ENCODE data around the gene DNM3.
A peak's percentile ranks its signal among the peaks of the same experiment; 100 is the strongest.

The DNM3 gene

DNA sequence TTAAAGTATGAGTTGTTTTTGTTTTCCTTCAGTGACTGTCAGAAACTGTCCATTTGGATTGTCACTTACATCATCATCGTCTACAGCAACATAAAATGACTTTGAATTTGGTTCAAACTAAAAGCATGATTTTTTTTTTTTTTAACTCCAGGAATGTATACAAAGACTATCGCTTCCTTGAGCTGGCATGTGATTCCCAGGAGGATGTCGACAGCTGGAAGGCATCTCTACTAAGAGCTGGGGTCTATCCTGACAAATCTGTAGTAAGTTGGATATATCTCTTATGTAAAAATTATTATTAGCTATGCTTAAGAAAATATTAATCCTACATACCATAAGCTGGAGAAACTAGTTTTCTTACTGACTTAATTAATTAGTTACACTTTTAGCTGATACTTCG, 467.3 kb downstream of the DNM3 start:
- no peak for DNase-seq (ENCODE audit: low read depth, low spot score)

DNA sequence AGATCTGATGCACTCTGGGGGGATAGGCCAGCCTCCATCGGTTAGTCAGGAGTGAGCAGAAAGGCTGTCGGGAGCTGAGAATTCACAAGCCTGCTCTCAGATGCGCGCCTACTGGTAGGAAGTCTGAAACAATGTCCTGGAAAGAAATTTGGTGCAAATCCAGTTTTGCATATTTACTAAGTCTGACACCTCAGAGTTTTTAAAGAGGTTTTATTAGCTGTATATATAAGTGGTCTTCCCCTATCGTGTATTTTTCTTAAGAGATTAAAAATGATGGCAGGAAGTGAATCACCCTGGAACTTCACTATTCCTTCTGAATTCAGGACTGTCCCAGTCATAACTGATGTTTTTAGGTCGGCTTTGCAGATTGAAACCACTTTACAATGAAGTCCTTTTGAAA, 479.4 kb downstream of the DNM3 start:
- no peak for DNase-seq (ENCODE audit: low read depth, low spot score)

More for the DNA sequence above, 467.3 kb downstream of the DNM3 start:
- no peak overlapping the region for H3K4me3 ChIP-seq (ENCODE audit: low read length)

DNA sequence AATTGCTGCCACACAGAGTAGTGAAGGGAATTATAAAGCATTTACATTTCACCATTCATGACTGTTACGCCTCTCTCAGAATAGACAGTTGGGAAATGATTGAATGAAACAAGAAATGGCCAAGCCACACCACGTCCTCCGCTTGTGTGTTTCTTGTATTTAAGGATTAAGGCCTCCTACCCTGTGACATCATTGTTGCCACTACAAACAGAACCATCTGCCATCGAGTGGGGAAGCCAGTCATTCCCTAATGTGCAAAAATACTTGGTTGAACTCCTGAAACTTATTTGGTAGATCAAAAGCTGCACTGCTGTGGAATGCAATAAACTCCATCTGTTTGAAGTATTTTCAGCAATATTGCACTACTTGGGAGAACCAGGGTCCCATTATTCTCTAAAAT, 480.2 kb downstream of the DNM3 start:
- no peak overlapping the region for H3K4me3 ChIP-seq (ENCODE audit: low read length)
- no peak for DNase-seq (ENCODE audit: low read depth, low spot score)

More for the DNA sequence above, 479.4 kb downstream of the DNM3 start:
- H3K4me3 ChIP-seq (ENCODE audit: low read length): no peak overlapping the region

DNA sequence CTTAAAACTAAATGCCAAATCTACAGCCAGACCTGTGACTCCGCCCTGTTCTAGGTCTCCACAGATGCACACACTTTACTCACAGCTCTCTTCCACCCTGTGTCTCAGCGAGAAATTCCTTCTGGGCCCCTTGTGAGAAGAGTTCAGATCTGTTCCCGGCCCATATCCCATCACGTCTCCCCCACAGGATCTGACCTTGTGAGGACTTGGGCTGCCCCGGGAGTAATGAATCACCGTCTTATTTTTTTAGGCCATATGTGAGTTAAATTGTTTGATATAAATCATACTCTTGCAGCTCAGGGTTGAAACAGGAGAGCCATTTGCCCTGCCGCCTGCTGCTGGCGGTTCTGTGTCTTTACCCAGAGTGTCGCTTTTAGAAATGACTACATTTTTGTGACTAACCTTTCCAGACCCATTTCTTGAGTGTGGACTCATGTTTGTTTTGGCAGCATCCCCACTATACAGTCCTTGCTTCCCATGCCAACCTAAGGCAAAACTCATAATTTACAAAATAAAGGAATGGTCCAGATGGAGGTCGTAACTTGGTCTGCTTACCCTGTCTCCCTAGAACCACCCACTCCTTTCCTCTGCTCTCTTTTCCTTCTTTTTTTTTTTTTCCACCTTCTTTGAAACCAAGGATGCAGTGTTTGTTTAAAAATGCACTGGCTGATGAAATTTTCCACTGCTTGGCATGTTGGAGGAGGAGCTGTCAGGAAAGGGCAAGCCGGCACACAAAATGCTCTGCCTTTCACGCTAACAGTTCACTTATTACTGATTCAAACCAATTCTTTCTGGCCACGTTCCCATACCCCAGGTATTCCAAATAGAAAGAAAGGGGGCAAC, 481.1 kb downstream of the DNM3 start:
- no peak overlapping the region for H3K4me3 ChIP-seq (ENCODE audit: low read length)
- no peak for DNase-seq (ENCODE audit: low read depth, low spot score)

DNA sequence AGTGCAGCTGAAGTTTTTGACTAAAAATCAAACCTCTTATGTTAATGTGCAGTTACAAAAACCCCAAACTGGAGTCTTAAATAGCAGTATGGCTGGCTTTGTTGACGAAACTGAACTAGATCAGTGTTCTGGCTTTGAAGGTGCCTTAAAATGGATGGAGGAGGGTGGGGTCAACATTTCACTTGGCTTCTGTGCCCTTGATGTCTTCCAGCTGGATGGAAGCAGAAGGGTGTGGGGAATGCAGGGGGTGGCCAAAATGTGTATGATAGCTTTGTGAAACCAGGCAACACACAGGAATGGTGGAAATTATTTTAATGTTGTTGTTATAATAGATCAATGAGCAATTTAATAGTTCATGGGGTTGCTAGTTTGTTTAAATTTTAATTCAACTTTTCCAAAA, 482.4 kb downstream of the DNM3 start:
- no peak overlapping the region for H3K4me3 ChIP-seq (ENCODE audit: low read length)
- DNase-seq (ENCODE audit: low read depth, low spot score): no peak

DNA sequence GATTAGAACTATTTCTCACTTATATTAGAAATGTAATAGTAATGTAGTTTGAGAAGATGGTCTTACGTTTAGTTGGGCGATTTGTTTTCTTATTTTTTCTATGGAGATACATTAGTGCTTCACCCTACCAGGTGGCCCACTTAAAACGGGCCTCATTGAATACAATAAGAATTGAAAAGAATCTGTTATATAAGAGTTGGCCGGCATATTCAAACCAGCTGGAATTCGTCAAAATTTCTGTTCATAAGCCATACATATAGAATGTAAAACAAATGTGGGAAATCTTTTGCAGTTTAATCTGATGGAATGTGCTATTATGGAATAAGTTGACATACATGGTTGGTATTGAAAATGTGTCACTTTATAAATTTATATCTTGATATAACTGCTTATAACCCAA, 482.8 kb downstream of the DNM3 start:
- H3K4me3 ChIP-seq (ENCODE audit: low read length): no peak overlapping the region

DNA sequence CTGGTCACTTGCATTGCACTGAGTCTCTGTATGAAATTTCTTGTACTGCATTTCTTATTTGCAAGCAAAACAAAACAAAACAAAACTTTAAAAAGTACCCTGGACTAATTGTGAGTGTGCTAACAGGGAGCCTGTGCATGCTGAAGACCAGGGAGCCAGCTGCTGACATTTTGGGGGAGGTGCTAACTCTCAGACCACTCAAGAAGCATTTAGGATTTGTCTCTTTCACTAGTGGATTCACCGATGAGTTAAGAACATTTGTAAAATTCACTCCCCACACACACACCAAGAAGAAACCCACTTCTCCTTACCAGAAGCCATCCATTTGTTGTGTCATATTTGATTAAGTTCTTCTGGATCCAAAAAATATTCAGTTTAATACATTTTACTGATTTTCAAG, 483.5 kb downstream of the DNM3 start:
- no peak overlapping the region for H3K4me3 ChIP-seq (ENCODE audit: low read length)
- DNase-seq (ENCODE audit: low read depth, low spot score): no peak

More for the DNA sequence above, 482.8 kb downstream of the DNM3 start:
- DNase-seq (ENCODE audit: low read depth, low spot score): no peak

DNA sequence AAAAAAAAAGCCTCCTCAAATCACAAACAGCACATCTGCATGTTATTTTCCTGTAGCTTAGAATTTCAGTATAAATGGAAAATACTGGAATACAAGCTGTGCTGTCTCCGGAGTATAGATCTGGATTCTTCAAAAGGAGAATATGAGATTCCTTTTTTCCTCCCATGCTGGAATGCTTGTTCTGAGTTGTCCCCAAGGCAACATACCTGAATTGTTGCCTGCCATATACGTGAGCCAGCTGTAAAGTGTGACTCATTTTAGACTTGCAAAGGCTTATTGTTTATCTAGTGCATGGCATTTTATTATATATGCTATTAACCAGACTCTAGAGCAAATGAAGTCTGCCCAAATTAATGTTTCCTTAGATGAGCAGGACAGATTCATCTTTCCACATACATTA, 484.2 kb downstream of the DNM3 start:
- H3K4me3 ChIP-seq (ENCODE audit: low read length): no peak overlapping the region
- no peak for DNase-seq (ENCODE audit: low read depth, low spot score)

DNA sequence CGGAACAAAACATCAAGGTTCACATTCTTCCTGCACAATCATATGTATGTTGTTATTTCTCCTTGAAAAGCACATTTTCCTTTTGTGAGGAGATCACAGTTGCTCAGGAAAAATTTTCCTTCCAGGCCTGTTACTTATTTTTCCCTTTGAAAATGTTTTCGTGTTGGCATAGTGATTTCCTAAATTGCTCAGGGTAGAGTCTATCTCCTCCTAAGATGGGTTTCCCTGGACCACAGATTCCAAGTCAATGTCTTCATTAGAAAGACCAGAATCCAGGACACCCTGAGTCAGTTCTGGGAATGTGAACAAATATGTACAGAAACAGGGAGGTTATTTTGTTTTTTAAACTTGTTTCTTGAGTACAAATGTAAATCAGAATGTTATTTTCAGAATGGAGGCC, 484.8 kb downstream of the DNM3 start:
- H3K4me3 ChIP-seq (ENCODE audit: low read length): no peak overlapping the region
- DNase-seq (ENCODE audit: low read depth, low spot score): no peak

DNA sequence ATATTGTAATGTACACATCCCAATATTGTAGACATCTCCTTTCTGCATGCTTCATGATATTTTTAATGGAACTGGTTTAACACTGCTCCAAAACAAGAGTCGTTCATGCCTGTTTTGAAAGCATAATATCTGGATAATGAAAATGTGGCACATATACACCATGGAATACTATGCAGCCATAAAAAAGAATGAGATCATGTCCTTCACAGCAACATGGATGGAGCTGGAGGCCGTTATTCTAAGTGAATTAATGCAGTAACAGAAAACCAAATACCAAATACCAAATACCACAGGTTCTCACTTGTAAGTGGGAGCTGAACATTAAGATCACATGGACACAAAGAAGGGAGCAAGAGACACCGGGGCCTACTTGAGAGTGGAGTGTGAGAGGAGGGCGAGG, 487.0 kb downstream of the DNM3 start:
- no peak for DNase-seq (ENCODE audit: low read depth, low spot score)

DNA sequence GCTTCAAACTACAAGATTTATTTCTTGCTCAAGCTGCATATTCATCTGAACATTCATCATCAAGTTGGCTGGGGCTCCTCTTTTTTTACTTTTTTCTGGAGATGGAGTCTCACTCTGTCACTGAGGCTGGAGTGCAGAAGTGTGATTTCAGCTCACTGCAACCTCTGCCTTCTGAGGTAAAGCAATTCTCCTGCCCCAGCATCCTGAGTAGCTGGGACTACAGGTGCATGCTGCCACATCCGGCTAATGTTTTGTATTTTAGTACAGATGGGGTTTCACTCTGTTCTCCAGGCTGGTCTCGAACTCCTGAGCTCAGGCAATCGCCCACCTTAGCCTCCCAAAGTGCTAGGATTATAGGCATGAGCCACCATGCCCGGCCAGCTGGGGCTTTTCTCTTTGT, 490.9 kb downstream of the DNM3 start:
- no peak overlapping the region for H3K4me3 ChIP-seq (ENCODE audit: low read length)
- no peak for DNase-seq (ENCODE audit: low read depth, low spot score)

More for the DNA sequence above, 487.0 kb downstream of the DNM3 start:
- no peak overlapping the region for H3K4me3 ChIP-seq (ENCODE audit: low read length)

DNA sequence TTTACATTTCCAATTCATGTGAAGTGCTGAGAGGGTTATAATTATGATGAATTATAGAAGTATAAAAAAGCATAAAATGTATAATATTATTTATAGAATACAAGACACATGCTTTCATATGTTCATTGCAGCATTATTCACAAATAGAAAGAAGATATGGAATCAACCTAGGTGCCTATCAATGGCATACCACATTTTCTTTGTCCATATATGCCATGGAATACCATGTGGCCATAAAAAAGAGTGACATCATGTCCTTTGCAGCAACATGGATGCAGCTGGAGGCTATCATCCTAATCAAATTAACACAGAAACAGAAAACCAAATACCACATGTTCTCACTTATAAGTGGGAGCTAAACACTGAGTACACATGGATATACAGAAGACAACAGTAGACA, 494.1 kb downstream of the DNM3 start:
- H3K4me3 ChIP-seq (ENCODE audit: low read length): no peak overlapping the region
- no peak for DNase-seq (ENCODE audit: low read depth, low spot score)

DNA sequence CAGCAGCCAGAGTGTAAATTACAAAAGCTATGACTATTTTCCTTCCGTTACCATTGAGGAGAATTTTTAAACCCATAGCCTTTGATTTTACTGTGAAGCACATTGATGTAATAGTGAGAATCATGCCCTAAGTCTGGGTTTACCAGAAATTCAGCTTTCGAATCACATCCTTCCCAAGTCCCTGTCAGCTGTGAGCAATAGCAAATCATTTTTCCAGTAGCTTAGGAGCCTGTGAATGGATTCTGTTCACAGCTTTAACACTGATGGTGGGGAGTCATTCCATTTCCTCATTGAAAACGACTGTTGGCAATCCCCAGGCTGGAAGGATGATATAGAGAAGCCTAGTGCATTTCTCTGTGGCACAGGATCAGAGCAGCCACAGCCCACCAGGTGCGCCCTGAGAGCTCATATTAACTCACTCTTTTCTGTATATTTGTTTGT, 497.0 kb downstream of the DNM3 start:
- no peak overlapping the region for H3K4me3 ChIP-seq (ENCODE audit: low read length)
- DNase-seq (ENCODE audit: low read depth, low spot score): peak; percentile 45

DNA sequence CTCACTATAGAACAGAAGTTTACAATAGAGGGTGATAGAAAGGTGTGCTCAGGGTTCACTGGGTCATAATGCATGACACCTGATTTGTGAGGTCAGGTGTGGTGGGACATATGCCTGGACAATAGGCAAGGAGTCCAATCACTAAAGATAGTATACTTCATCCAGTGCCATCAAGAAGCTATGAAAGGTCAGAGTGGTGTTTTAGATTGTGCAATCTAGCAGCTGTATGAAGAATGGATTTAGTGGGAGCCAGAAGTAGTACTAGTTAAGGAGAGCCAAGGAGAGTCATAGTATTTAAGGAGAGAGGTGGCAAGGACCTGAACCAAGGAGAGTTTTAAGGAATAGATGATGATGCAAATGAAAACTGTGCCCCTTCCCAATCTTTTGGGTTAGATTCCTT, 498.5 kb downstream of the DNM3 start:
- H3K4me3 ChIP-seq (ENCODE audit: low read length): no peak overlapping the region
- no peak for DNase-seq (ENCODE audit: low read depth, low spot score)

DNA sequence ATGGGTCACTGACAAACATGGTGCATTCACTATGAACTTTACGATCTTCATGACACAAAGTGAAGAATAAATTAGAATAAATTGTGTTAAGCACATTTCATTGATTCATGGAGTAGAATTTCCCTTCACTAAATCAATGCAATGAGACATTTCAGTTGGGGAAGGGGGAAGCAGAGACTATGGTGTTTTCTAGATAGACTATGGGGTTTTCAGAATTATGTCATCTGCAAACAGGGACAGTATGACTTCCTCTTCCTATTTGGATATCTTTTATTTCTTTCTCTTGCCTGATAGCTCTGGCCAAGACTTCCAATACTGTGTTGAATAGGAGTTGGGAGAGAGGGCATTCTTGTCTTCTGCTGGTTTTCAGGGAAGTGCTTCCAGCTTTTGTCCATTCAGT, 499.2 kb downstream of the DNM3 start:
- DNase-seq (ENCODE audit: low read depth, low spot score): no peak
- no peak overlapping the region for H3K4me3 ChIP-seq (ENCODE audit: low read length)

DNA sequence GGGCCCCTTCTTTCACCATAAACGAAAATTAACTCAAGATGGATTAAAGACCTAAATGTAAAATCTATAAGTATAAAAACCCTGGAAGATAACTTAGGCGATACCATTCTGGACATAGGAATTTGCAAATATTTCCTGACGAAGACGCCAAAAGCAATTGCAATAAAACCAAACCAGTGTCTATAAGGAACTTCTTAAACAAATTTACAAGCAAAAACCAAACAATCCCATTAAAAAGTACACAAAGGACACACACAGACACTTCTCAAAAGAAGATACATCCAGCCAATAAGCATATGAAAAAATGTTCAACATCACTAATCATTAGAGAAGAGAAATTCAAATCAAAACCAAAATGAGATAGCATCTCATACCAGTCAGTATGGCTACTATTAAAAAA, 500.4 kb downstream of the DNM3 start:
- no peak overlapping the region for H3K4me3 ChIP-seq (ENCODE audit: low read length)
- no peak for DNase-seq (ENCODE audit: low read depth, low spot score)

DNA sequence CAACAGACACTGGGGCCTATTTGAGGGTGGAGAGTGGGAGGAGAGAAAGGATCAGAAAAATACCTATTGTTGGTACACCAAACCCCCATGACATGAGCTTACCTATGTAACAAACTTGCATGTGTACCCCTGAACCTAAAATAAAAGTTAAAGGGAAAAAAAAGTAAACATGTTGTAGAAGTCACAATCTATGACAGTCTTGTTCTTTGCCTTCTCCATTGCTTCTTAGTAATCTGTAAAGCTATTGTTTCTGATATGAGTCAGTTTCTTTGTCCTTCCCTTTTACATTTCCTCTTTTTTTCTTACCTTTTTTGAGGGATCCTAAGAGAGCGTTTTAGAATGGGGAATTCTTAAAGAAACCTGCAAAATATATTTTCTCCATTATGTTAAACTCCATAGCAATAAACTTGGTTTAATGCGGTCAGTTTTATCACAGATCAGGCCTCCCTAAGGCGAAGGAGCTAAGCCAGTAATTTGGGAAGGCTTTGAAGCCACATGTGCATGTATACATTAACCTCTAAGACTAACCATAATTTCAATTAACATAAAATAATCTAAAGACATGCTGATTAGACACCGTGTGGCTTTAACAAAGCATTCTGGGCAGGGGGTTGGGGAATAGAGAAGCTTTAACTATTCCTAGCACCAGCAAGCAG, 501.4 kb downstream of the DNM3 start:
- no peak for DNase-seq (ENCODE audit: low read depth, low spot score)
- H3K4me3 ChIP-seq (ENCODE audit: low read length): no peak overlapping the region

DNA sequence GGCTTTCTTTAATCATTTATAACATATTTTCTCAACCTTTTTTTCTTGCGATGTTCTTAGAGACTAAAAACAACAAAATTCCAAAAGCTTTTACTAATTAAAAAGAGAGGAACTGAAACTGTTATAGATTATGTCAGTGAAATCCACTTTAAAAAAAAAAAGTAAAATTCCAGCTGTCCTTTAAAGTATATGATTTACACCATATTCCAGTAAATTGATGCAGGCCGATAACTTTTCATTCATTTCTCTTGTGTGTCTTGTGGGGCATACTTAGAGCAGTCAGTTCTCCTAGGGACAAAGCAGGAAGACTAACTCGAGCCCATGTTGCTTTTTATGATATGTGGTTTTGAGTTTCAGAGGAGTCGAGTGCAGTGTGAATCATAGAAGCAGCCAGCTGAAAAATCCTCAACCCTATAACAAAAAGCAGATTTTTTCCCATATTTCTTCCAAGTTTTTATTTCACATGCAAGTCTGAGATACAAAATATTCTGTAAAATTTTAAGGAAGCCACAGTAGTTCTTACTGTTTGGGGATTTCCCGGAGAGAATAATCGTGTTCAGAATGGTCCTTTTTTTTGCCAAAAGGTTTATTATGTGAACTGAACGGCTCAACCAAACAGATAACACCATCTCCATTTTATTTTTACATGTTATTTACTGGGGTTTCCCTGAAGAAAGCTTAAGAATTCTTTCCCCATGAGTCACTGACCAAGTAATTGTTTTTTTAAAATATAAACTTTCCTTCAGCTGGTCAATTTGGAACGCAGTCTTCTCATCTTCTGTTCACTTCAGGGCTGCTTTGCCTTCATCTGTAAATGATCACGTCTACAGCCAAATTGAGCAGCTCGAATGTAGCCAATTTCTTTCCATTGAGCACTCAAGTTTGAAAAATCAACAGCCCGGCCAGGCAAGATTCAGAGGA, 502.2 kb downstream of the DNM3 start:
- no peak for DNase-seq (ENCODE audit: low read depth, low spot score)

DNA sequence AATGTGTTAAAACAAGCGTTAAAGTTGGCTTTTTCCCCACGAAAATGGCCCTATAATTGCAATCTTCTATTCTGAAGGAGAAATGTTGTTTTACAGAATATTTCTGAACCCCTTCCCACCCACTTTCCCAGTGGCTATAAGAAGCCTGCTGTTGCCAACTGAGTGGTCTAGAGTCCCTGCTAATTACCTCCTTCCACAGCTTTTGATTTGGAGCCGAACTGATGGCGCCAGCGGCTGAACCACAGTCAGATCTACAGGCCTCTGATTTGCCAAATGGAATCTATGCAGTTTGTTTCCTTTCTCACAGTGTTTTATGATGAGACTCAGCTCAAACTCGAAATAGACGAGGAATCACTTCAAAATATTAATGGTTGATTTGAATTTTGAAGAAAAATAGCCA, 503.1 kb downstream of the DNM3 start:
- H3K4me3 ChIP-seq (ENCODE audit: low read length): no peak overlapping the region
- no peak for DNase-seq (ENCODE audit: low read depth, low spot score)

More for the DNA sequence above, 502.2 kb downstream of the DNM3 start:
- no peak overlapping the region for H3K4me3 ChIP-seq (ENCODE audit: low read length)

DNA sequence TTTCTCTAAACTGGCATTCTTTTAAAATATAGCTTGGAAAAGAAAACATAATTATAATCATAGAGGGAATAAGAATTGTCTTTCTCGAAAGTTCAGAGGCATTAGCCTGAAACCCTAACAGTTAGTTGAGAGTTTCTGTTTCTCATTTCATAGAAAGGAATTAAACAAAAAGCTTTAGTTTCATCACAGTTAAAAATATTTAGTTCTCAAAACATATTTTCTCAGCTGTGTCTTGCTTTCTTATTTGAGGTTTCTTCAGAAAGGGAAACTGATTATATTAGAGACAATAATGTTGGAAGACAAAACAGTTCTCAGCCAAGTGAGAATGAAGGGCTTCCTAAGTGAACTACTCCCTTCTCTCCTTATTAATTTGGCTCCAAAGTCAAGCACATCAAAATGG, 503.8 kb downstream of the DNM3 start:
- DNase-seq (ENCODE audit: low read depth, low spot score): no peak
- H3K4me3 ChIP-seq (ENCODE audit: low read length): no peak overlapping the region
